IMR-90 (cell line): ENCODE results near the gene BOLL. TPM values are rescaled to one million over a fixed set of nuclear protein-coding genes. Genes with fewer than 3 reads are reported as not detected.

ENCODE experiments used
- ATAC-seq: fragments of 200-7000 bp; cut with Tn5 transposase; 2 replicates; pipeline ENCODE4 v1.9.1; 2020; ENCODE audit warnings: low read depth, mild to moderate bottlenecking, moderate library complexity
- BruUV-seq: library from RNA; stranded (reverse); fragments of 400-500 nt; replicated peaks from 2 replicates; lab custom pipeline; 2021; lab: Mats Ljungman, UMichigan
- CTCF ChIA-PET: fragments of 300-600 bp; formaldehyde crosslinking; extraction: SDS; loops from one replicate; lab custom pipeline; 2021; ENCODE audit warnings: antibody characterized with exemption; lab: Yijun Ruan, JAX
- POLR2A ChIA-PET: fragments of 300-600 bp; sonication (Branson Sonifier 250); formaldehyde crosslinking; loops from one replicate; lab custom pipeline; 2022; ENCODE audit warnings: antibody characterized with exemption; ENCODE audit not compliant: unreplicated experiment; lab: Charles Lee
- DNase-seq: peaks from one replicate; pipeline ENCODE4 v3.0.0; 2013
- H2AFZ ChIP-seq: replicated peaks from 2 replicates; pipeline ENCODE3; 2013; ENCODE audit warnings: low read length, mild to moderate bottlenecking; ENCODE audit not compliant: poor library complexity
- H2AK5ac ChIP-seq: 2 replicates; pipeline ENCODE4 v1.6.1; 2013; ENCODE audit warnings: low read depth, low read length, inconsistent platforms
- H2AK9ac ChIP-seq: replicated peaks from 2 replicates; pipeline ENCODE3; 2013; ENCODE audit warnings: mild to moderate bottlenecking, low read depth, low read length, moderate library complexity; ENCODE audit not compliant: poor library complexity
- H2BK120ac ChIP-seq: 2 replicates; pipeline ENCODE4 v1.6.1; 2013; ENCODE audit warnings: low read depth, low read length, inconsistent platforms
- H2BK15ac ChIP-seq: 3 replicates; pipeline ENCODE4 v1.6.1; 2013; ENCODE audit warnings: low read depth, low read length, inconsistent platforms
- H2BK20ac ChIP-seq: 2 replicates; pipeline ENCODE4 v1.6.1; 2013; ENCODE audit warnings: low read depth, mild to moderate bottlenecking, inconsistent platforms, low read length, moderate library complexity
- H2BK5ac ChIP-seq: 2 replicates; pipeline ENCODE4 v1.6.1; 2013; ENCODE audit warnings: mild to moderate bottlenecking, low read depth, low read length, inconsistent platforms; ENCODE audit not compliant: poor library complexity, severe bottlenecking
- H3K14ac ChIP-seq: replicated peaks from 2 replicates; pipeline ENCODE4 v1.6.1; 2013; ENCODE audit warnings: low read depth, low read length, inconsistent platforms
- H3K18ac ChIP-seq: 2 replicates; pipeline ENCODE4 v1.6.1; 2013; ENCODE audit warnings: low read depth, low read length, control low read depth
- H3K23ac ChIP-seq: 2 replicates; pipeline ENCODE4 v1.6.1; 2013; ENCODE audit warnings: low read depth, low read length, inconsistent platforms
- H3K27ac ChIP-seq: 2 replicates; pipeline ENCODE4 v1.5.1; 2013; ENCODE audit warnings: mild to moderate bottlenecking, control low read depth, low read length; ENCODE audit not compliant: insufficient read depth
- H3K27me3 ChIP-seq: 2 replicates; pipeline ENCODE4 v1.6.1; 2013; ENCODE audit warnings: low read length; ENCODE audit not compliant: control insufficient read depth, insufficient read depth
- H3K36me3 ChIP-seq: 2 replicates; pipeline ENCODE4 v1.6.1; 2013; ENCODE audit warnings: low read length, mixed read lengths; ENCODE audit not compliant: control insufficient read depth, insufficient read depth
- H3K4ac ChIP-seq: 2 replicates; pipeline ENCODE4 v1.6.1; 2013; ENCODE audit warnings: low read depth, low read length, inconsistent platforms
- H3K4me1 ChIP-seq: 2 replicates; pipeline ENCODE4 v1.6.1; 2013; ENCODE audit warnings: low read length, mixed read lengths; ENCODE audit not compliant: control insufficient read depth, insufficient read depth
- H3K4me2 ChIP-seq: 2 replicates; pipeline ENCODE4 v1.6.1; 2013; ENCODE audit warnings: low read depth, mild to moderate bottlenecking, control low read depth, low read length, moderate library complexity
- H3K4me3 ChIP-seq: 2 replicates; pipeline ENCODE4 v1.5.1; 2013; ENCODE audit warnings: low read depth, mild to moderate bottlenecking, control low read depth, low read length, moderate library complexity; ENCODE audit not compliant: insufficient read depth
- H3K56ac ChIP-seq: 2 replicates; pipeline ENCODE4 v1.6.1; 2013; ENCODE audit warnings: low read length, inconsistent platforms; ENCODE audit not compliant: insufficient read depth; ENCODE audit errors: extremely low read depth
- H3K79me1 ChIP-seq, 2 experiments: 2 replicates each; pipeline ENCODE4 v1.6.1; 2013; ENCODE audit warnings: low read length in 2 of 2, inconsistent platforms in 1 of 2, low read depth in 1 of 2
- H3K9ac ChIP-seq: 2 replicates; pipeline ENCODE4 v1.6.1; 2013; ENCODE audit warnings: low read depth, low read length, control low read depth
- H3K9me1 ChIP-seq: 2 replicates; pipeline ENCODE4 v1.6.1; 2013; ENCODE audit warnings: low read length, inconsistent platforms; ENCODE audit not compliant: insufficient read depth
- H3K9me3 ChIP-seq: 2 replicates; pipeline ENCODE4 v1.6.1; 2013; ENCODE audit warnings: low read length; ENCODE audit not compliant: control insufficient read depth, insufficient read depth
- H4K20me1 ChIP-seq: 2 replicates; pipeline ENCODE4 v1.6.1; 2013; ENCODE audit warnings: low read length, inconsistent platforms; ENCODE audit not compliant: insufficient read depth
- H4K5ac ChIP-seq: 2 replicates; pipeline ENCODE4 v1.6.1; 2013; ENCODE audit warnings: mild to moderate bottlenecking, low read depth, low read length, control low read depth
- H4K8ac ChIP-seq, 2 experiments: 2 replicates each; pipeline ENCODE4 v1.6.1; 2013; ENCODE audit warnings: low read depth in 2 of 2, low read length in 2 of 2, control low read depth in 1 of 2, inconsistent platforms in 1 of 2
- H4K91ac ChIP-seq: 2 replicates; pipeline ENCODE4 v1.6.1; 2013; ENCODE audit warnings: low read depth, low read length, inconsistent platforms; ENCODE audit not compliant: insufficient read depth
- BHLHE40 ChIP-seq: fragments of 150-350 bp; IDR thresholded peaks from 2 replicates; pipeline ENCODE4 v1.6.1; 2016; ENCODE audit warnings: mild to moderate bottlenecking, low read depth, low read length
- CEBPB ChIP-seq: IDR thresholded peaks from 2 replicates; pipeline ENCODE4 v1.6.1; 2012; ENCODE audit warnings: low read depth, low read length, improper control_type of control experiment
- WGBS, 2 experiments: methylation state at CpG; one replicate each; pipeline versions ENCODE4 v1.1.5 to v1.1.7; 2013; ENCODE audit warnings: missing lambda C conversion rate in 2 of 2; ENCODE audit not compliant: insufficient read length in 1 of 2; ENCODE audit errors: extremely low coverage in 2 of 2; 5-methylcytosine and 5-hydroxymethylcytosine counted together
- dilution Hi-C: fragments of 300-500 bp; cut with HindIII; formaldehyde crosslinking; loops from one replicate; pipeline ENCODE4 v1.14.3; 2018; ENCODE audit warnings: low sequenced_read_pairs; ENCODE audit not compliant: unreplicated experiment
- in situ Hi-C: fragments of 300-500 bp; cut with MboI; formaldehyde crosslinking; loops from 3 replicates; pipeline ENCODE4 v1.14.3; 2019; ENCODE audit warnings: low sequenced_read_pairs, inconsistent platforms, mixed read lengths
- intact Hi-C: fragments of 100-400 bp; cut with micrococcal nuclease; formaldehyde crosslinking; loops from 2 replicates; pipeline ENCODE4 v1.10.0; 2022
- polyA plus RNA-seq, 3 experiments: library from polyadenylated mRNA; depleted of rRNA; stranded (reverse); fragments of >200 nt; gene quantifications; 2 replicates each; pipeline ENCODE4 v1.2.3, GENCODE V29; 2012; ENCODE audit warnings: low replicate concordance in 1 of 3
- total RNA-seq: library from RNA; depleted of rRNA; stranded (reverse); fragments of >200 nt; gene quantifications from 2 replicates; pipeline ENCODE4 v1.2.3, GENCODE V29; 2012

The BOLL gene
- total and polyA plus RNA-seq, 2 of the 4 experiments (the other 2 are of a cell fraction), result not detected

DNA sequence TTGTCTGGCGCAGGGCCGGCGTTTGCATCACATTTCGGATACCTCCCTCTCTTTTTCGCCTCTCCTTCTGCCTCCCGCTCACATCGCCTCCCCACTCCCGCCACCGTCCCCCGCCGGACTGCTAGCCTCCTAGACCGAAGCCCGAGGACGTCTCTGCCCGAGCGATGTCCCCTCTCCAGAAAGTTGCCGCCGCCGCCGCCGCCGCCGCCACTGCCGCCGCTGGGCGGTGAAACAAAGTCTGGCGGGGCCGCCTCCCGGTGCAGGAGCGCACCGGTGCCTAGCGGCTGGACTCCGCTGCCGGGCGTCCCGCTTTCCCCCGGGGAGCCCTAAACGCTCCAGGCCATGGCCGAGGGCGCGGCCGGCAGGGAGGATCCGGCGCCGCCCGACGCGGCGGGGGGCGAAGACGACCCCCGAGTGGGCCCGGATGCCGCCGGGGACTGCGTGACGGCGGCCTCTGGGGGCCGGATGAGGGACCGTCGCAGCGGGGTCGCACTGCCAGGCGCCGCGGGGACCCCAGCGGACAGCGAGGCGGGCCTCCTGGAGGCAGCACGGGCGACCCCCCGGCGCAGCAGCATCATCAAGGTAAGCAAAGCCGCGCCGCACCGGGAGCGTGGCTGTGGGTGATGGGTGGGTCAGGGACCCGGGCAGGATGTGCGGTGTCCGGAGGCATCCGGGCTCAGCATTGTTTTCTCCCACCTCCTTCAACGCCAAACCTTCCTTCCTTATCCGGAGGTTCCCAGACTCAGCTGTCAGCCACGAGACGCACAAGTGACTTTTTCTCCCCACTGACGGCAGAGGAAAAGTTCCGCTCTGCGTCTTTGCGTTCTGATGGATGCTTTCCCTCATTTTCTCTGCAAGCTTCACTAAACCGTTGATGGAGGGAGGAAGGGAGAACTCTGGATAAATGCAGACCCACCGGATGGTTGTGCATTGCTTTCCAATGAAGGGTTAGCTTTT, 19.9 kb upstream of the BOLL start:
- H2AK5ac ChIP-seq, result no peak overlapping the region
- no peak overlapping the region for H4K5ac ChIP-seq
- no peak overlapping the region for H2BK120ac ChIP-seq
- dilution Hi-C loops, result no loop called here
- H4K91ac ChIP-seq, result no peak overlapping the region
- no peak overlapping the region for H2AK9ac ChIP-seq
- H3K27ac ChIP-seq, result no peak overlapping the region
- H2AFZ ChIP-seq, result peak overlapping the region; percentile 93
- H3K9ac ChIP-seq, result no peak overlapping the region
- H3K4me1 ChIP-seq, result no peaks in the 10 kb centered on the region
- no peak overlapping the region for H2BK5ac ChIP-seq
- no peaks in the 10 kb centered on the region for H3K79me1 ChIP-seq
- H3K36me3 ChIP-seq, result no peaks in the 10 kb centered on the region
- no TSS peak for BruUV-seq
- peaks cover 20% of the 10 kb centered on the region for H3K27me3 ChIP-seq
- CTCF ChIA-PET, result interaction anchor here (0.5 to 1.4 kb wide), 3 partner anchors 8 to 491 kb away, joined by 3 read pairs; no protein-coding TSS in a partner anchor
- peak overlapping the region; percentile 62 for H3K4me3 ChIP-seq
- no peak overlapping the region for H4K8ac ChIP-seq
- POLR2A ChIA-PET, result no interaction called here
- ATAC-seq (peak; percentile 28), DNase-seq (peak; percentile 6)
- H3K9me1 ChIP-seq, result no peaks in the 10 kb centered on the region
- H3K18ac ChIP-seq, result no peak overlapping the region
- 0% methylated on average over 28 of the region's 92 CpGs; no CpG with 5 or more reads in 1 of the 2 experiments for WGBS, 2 experiments
- no peak overlapping the region for H2BK20ac ChIP-seq
- no peak overlapping the region for H2BK15ac ChIP-seq
- no peaks in the 10 kb centered on the region for H4K20me1 ChIP-seq
- intact Hi-C loops, result loop anchor here (2.0 to 5.0 kb wide), 2 partner anchors 102 to 182 kb away; no protein-coding TSS in a partner anchor
- H3K56ac ChIP-seq, result no peak overlapping the region
- in situ Hi-C loops, result loop anchor here (5.0 to 10.0 kb wide), 3 partner anchors 250 to 492 kb away; no protein-coding TSS in a partner anchor
- H3K4ac ChIP-seq, result no peak overlapping the region
- H3K9me3 ChIP-seq, result no peaks in the 10 kb centered on the region
- peak overlapping the region; percentile 87 for H3K4me2 ChIP-seq
- no peak overlapping the region for H3K14ac ChIP-seq
- peak overlapping the region; percentile 80 for H3K23ac ChIP-seq
- 0 out of 2 replicates have a peak, but pooled peaks have one; percentile 25 for TF ChIP-seq CEBPB
- no peak for TF ChIP-seq BHLHE40
